HTERT RPE-1 (cell line): Measurements from ENCODE around the gene NUP133.

Experiments used
- in situ Hi-C: fragments of 300-500 bp; cut with MboI; formaldehyde crosslinking; loops from 4 replicates; pipeline ENCODE4 v1.14.3; 2020; ENCODE audit warnings: low sequenced_read_pairs

The NUP133 gene

DNA sequence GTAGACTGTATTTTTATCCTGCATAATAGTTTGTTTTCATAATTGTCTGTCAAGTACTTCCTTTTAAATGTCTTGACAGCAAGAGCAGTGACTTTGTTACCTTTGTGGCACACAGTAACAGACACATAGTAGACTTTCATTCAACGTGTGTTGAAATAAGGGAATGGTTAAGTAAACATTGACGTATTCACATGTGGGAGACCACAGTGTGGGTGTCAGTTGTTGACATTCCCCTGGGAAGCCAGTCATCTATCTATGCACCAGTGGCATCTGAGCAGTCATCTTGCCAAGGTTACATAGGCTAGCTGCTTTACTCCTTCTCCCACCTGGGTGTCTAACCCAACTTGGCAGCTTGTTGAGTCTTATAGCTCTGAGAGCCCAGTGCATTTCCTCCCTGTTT lies 1.4 kb upstream of the NUP133 start:
- in situ Hi-C loops: no loop called here

DNA sequence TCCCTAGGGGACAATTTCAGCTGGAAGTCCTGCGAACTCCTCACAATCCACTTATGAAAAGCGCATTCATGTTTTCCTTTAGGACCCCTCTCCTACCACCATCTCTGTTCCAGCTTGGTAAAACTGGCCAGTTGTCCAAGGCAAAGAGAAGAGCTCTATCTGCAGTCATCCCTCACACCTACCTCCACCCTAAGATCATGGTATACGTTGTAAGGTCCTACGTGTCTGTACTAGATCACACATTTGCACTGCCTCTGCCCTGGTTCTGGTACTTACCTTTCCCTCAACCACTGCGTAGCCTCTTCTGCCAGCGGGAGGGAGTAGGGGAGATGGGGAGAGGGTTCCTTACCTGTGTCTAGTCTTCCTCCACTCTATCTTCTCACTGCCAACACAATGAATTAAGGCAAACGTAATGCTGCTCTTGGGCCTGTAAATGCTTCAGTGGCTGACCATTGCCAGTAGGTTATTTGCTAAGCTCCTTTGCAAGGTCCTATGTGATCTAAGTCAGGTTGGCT lies 739 bp upstream of the NUP133 start:
- in situ Hi-C loops: no loop called here

DNA sequence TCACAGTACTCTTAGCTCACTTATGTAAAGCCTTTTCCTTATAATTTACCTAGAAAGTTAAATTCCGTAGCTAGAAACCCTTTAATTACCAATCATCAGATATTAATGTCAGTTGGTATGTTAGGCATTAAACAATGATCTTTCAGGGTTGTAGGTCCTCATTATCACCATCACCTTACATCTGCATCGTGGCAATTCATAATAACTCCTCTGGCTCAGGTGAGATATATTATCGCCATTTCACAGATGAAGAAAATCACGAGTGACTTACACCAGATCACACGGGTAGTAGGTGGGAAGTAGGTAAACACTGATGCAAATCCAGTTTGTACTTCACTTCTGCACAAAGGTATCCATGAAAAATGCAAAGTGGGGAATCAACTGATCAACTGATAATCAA lies 639 bp downstream of the NUP133 start:
- in situ Hi-C loops: no loop called here

DNA sequence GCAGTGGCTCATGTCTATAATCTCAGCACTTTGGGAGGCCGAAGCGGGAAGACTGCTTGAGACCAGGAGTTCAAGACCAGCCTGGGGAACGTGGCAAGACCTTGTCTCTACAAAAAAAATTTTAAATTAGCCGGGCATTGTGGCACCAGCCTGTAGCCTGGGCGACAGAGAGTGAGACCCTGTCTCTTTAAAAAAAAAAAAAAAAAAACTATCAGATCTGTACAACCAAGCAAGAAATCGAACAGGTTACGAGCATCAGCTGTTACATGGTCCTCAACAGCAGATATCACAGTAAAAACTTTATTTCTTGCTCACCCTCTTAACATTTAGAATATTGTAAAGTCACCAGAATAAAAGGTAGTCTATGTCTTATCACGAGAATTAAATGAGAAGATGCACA lies 1.5 kb downstream of the NUP133 start:
- in situ Hi-C loops: no loop called here

- in situ Hi-C loops: loop anchor here (25.0 kb wide), 1 partner anchor 233 kb away; the partner anchor contains the start of gene RAB4A
These were observed 12.4 kb downstream of the NUP133 start for GRCh38 chr1:229495782-229496181.

- in situ Hi-C loops: loop anchor here (25.0 kb wide), 1 partner anchor 225 kb away; the partner anchor contains the start of gene RAB4A
These were observed 21.0 kb downstream of the NUP133 start for GRCh38 chr1:229487181-229487580.

- in situ Hi-C loops: loop anchor here (25.0 kb wide), 1 partner anchor 223 kb away; the partner anchor contains the start of gene RAB4A
These were observed 22.8 kb downstream of the NUP133 start for GRCh38 chr1:229485318-229485717.

DNA sequence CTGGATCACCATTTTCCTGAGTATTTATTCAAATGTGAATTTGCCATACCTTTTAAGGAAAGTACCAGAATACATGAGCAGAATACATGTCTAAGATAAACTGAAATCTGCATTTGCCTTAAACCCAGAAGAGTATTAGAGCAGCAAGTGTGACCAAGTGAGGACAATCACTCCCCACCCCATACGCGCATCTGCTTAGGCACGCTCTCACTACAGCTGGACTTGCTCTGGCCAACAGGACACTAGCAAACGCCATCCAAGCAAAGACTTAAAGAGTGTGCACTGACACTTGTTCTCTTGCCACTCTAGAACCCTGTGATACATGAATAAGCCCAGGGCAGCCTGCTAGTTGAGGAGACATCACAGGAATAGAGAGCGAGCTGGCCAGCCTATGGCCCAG lies 25.6 kb downstream of the NUP133 start:
- in situ Hi-C loops: loop anchor here (25.0 kb wide), 1 partner anchor 220 kb away; the partner anchor contains the start of gene RAB4A

GRCh38 chr1:229480495-229480894 lies 27.6 kb downstream of the NUP133 start:
- in situ Hi-C loops: loop anchor here (25.0 kb wide), 1 partner anchor 218 kb away; the partner anchor contains the start of gene RAB4A

- in situ Hi-C loops: loop anchor here (25.0 kb wide), 1 partner anchor 218 kb away; the partner anchor contains the start of gene RAB4A
These were observed 28.3 kb downstream of the NUP133 start for GRCh38 chr1:229479660-229480399.

GRCh38 chr1:229478852-229479251 lies 29.3 kb downstream of the NUP133 start:
- in situ Hi-C loops: loop anchor here (25.0 kb wide), 1 partner anchor 217 kb away; the partner anchor contains the start of gene RAB4A

- in situ Hi-C loops: loop anchor here (25.0 kb wide), 1 partner anchor 214 kb away; the partner anchor contains the start of gene RAB4A
These were observed 32.3 kb downstream of the NUP133 start for GRCh38 chr1:229475859-229476258.

DNA sequence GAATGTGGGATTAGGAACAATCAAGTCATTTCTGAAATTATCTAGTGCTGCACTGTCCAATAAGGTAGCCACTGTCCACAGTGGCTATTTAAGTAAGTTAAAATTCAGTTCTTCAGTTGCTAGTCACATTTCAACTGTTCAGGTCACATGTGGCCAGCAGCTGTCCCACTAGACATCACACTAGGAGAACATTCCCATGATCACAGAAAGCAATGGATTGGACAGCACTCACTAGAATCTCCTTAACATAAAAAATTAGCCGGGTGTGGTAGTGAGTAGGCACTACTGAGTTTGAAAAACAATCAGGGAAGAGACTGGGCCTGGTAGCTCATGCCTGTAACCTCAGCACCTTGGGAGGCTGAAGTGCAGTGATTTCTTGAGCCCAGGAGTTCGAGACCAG lies 33.6 kb downstream of the NUP133 start:
- in situ Hi-C loops: no loop called here

DNA sequence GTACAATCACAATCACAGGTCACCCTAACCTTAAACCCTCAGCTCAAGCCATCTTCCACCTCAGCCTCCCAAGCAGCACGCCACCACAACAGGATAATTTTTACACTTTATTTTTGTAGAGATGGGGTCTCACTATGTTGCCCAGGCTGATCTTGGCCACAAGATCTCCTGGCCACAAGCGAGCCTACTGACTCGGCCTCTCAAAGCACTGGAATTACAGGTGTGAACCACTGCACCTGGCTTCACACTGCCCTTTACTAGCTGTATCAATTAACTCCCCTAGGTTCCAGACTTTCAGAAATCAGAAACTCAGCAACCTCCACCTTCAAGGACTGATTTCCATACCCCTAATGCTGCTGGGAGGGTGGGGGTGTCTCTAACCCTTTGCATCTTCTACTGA lies 37.0 kb downstream of the NUP133 start:
- in situ Hi-C loops: no loop called here

- in situ Hi-C loops: no loop called here
These were observed 37.6 kb downstream of the NUP133 start for GRCh38 chr1:229470406-229471043.

- in situ Hi-C loops: no loop called here
These were observed 41.3 kb downstream of the NUP133 start for GRCh38 chr1:229466887-229467286.

DNA sequence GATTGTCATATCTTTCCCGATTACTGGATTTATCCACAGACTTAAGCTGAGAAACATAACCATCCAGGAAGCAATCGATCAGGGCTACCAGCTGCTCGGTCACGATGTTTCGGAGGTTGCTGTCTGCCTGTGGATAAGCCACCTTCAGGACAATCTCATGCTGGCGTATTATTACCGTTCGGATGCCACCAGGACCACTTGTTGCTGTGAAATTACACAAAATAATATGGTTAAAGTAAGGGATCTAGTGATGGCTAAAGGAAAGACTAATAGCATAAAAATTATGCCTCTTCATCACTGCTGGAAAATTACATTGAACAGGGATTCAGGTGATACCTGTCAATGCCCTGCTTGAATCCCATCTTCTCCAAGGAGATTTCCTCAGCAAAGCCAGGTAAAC lies 43.5 kb downstream of the NUP133 start:
- in situ Hi-C loops: no loop called here

GRCh38 chr1:229461032-229461668 lies 47.0 kb downstream of the NUP133 start:
- in situ Hi-C loops: no loop called here

DNA sequence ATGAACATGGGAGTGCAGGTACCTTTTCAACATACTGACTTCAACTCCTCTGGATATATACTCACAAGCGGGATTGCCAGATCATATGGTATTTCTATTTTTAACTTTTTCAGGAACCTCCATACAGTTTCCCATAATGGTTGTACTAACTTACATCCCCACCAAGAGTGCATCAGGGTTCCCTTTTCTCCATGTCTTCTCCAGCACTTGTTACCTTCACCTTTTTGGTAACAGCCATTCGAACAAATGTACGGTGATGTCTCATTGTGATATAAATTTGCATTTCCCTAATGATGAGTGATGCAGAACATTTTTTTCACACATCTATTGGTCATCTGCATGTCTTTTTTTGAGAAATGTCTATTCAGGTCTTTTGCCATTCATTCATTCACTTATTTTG lies 48.3 kb downstream of the NUP133 start:
- in situ Hi-C loops: no loop called here

DNA sequence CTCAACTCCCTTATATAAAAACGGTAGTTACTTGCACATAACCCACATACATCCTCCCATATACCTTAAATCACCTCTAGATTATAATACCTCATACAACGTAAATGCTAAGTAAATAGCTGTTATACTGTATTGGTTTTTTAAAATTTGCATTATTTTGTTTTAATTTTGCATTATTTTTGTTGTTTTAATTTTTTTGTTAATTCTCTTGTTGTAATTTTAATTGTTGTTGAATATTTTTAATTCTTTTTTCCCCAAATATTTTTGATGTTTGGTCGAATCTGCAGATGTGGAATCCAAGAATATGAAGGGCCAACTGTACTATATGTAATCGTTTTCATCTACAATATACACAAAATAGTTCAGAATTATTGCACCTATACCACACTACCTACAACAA lies 50.7 kb downstream of the NUP133 start:
- in situ Hi-C loops: no loop called here

DNA sequence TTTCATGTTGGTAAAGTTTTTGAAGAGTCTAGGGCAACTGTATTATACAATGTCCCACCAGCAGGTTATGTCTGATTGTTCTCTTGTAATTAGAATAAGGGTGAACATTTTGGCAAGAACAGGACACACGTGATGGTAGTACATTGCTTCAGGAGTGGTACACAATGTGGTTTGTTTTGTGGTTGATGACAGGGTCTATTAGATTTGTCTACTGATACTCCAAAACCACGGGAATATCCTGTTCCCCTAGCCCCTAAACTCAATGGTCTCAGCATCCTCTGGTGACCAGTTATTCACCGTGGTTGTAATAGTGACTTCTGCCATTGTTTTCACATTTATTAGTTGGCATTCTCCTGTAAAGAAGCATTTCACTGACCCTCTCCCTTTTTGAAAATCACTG lies 52.1 kb downstream of the NUP133 start:
- in situ Hi-C loops: no loop called here
